GM18873 (cell line): ENCODE results near the gene IL12A.
A peak's percentile ranks its signal among the peaks of the same experiment; 100 is the strongest.

Experiments used
- ATAC-seq: cut with Tn5 transposase; IDR thresholded peaks from one replicate; pipeline ENCODE4 v1.9.1; 2021; ENCODE audit warnings: mild to moderate bottlenecking, moderate library complexity, moderate number of reproducible peaks; ENCODE audit not compliant: unreplicated experiment, low FRiP score

The IL12A gene

GRCh38 chr3:160023476-160023875 lies 34.8 kb downstream of the IL12A start:
- ATAC-seq = no peak

GRCh38 chr3:160027541-160028195 lies 39.0 kb downstream of the IL12A start:
- peak; percentile 87 for ATAC-seq

- ATAC-seq = no peak
Measured at GRCh38 chr3:160035757-160036156, 47.1 kb downstream of the IL12A start.

DNA sequence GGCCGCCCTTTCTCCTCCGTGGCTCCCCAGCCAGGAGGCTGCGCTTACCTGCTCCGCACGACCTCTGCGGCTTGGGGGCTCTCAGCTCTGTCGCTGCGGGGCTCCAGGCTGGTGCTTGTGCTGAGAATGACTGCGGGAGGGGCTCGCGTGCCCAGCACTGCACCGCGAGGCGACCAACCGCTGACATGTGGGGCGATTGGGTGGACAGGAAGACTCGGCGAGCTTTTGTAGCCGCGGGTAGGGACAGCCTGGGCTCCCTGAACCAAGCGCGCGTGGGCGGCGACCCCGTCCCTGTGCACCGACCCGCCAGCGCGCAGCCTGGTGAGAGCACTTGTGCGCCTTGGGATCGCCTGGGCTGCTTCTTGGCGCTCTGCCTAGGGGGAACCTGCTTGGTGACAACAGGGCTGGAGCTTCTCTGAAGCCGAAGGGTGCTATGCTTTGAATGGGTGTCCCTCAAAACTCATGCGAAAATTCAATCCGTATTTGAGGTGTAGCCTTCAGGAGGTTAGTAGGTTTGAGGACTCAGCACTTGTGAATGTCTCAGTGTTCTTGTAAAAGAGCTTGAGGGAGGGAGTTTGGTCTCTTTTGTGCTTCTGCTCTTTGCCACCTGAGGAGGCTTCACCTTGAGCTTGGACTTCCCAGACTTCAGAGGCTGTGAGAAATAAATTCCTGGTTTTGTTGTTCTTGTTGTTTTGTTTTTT lies 50.4 kb downstream of the IL12A start:
- no peak for ATAC-seq

- ATAC-seq = no peak
Measured at GRCh38 chr3:160040181-160040580, 51.5 kb downstream of the IL12A start.

DNA sequence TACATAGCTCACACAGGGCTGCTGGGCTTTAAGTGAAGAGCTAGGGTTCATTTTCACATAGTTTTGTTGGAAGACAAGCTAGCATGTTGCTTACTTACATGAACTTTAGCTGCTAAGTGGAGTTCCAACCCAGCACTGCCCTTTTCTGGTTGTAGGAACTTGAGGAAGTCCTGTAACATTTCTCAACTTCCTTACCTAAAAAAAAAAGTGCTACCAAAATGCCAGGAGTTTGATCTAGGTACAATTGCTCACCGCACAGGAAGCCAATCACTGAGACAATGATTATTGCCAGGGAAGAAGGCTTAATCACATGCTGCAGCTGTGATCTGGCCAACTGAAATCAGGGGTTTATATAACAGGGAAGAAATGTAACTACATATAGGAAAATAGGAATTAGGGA lies 52.8 kb downstream of the IL12A start:
- no peak for ATAC-seq

DNA sequence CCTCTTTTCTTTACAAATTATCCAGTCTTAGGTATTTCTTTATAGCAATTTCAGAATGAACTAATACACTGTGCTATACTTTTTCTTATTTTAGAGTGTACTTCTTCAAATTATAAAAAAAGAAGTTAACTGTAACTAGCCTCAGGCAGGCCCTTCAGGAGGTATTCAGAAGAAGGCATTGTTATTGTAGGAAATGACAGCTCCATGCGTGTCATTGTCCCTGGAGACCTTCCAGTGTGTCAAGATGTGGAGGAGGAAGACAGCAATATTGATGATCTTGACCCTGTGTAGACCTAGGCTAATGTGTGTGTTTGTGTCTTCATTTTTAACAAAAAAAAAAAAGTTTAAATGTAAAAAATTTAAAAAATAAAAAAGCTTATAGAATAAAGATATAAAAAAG lies 55.5 kb downstream of the IL12A start:
- no peak for ATAC-seq
